CD4-positive, alpha-beta T cell treated with Interleukin-21 for 1 hour (primary cell): ENCODE results near the gene HTATIP2.
"Not testable (repeated sequence)": the region's sequence is repeated elsewhere in the genome, so short reads cannot be mapped to it uniquely, and the experiment has no call there.

Experiments
- DNase-seq: peaks from one replicate; pipeline ENCODE4 v3.0.0-alpha.2; 2020

Gene HTATIP2

GRCh38 chr11:20372081-20372626 is 8.6 kb downstream of the HTATIP2 start:
- no peak for DNase-seq

GRCh38 chr11:20373147-20373546 is 9.6 kb downstream of the HTATIP2 start:
- DNase-seq: no peak

DNA sequence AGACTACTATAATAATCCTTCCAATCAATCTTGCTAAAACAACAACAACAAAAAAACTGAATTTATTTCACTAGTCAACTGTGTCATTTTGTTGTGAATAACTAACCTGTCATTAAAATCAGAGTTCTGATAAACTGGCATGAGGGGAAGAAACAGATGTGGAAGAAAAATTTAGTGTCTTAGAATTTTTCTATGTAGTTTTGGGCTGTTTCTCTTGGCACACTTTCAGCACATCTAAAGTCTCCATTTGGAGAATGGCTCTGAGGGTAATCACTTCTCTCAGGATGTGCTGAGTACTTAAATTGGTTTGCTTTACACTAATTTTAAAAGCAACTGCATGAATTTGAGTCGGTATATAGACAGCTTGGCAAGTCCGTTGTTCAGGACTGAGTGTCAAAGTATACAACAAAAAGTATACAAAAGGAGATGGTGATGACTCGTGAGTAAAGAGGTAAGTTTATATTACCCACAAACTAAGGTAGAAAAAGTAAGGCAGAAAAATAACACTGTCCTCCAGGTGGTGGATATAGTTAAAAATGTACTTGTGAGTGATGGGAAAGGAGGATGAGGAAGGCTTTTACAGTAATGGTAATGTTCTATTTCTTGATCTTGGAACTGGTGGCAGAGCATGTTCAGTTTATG is 10.2 kb downstream of the HTATIP2 start:
- DNase-seq: no peak

- no peak for DNase-seq
These were observed 11.3 kb downstream of the HTATIP2 start for GRCh38 chr11:20374741-20375300.

GRCh38 chr11:20376162-20376730 is 12.7 kb downstream of the HTATIP2 start:
- no peak for DNase-seq

DNA sequence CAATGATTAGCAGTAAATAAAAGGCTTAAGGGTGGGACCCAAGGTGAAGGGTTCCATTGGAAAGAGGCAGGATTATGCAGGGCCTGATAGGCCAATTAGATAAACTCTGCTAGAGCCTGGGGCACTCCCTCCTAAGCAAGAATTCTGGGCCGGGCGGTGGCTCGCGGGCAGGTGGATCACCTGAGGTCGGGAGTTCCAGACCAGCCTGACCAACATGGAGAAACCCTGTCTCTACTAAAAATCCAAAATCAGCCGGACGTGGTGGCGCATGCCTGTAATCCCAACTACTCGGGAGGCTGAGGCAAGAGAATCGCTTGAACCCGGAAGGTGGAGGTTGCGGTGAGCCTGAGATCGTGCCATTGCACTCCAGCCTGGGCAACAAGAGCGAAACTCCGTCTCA is 22.5 kb downstream of the HTATIP2 start:
- DNase-seq: not testable (repeated sequence)

DNA sequence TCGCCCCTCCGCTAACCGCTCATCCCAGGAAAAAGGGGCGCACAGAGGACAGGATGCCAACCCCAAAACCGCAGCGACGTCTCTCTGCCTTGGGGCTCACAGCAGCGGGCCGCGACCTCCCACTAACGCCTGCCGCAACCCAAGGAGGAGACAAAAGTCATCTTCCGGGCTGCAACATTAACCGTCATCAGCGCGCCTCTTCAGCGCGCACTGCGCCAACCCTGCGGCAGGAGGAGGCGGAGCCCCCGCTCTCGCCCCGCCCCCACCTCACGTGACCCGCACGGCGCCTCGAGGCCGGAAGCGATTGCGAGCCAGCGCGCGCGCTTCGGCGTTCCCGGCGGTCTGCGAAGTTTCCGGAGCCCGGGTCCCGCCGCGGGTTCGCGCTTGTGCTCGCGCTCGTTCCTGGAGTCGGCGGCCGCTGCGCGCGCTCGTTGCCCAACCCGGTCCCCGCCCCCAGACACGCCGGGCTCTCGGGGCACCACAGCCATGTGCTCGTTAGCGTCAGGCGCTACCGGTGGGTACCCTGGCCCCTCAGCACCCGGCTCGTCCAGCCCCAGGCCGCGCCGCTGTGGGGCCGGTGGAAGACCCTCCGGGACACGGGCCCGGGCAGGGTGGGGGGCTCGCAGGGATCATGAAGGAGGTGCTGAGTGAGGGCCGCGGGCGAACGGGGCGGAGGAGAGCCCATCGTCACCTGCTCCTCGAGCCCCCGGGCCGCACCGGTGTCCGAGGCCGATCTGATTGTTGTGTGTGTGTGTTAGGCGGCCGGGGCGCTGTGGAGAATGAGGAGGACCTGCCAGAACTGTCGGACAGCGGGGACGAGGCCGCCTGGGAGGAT is 24.0 kb downstream of the HTATIP2 start, which contains the start of gene PRMT3:
PRMT3 (plus strand) TSS at position 456 of the 835 bp plus-strand sequence; CDS start at position 487, 31 bp downstream.
- peak; percentile 97 for DNase-seq

- DNase-seq: peak; percentile 4
These were observed 24.9 kb downstream of the HTATIP2 start for GRCh38 chr11:20388096-20389055.

GRCh38 chr11:20397281-20397680 is 33.8 kb downstream of the HTATIP2 start:
- peak; percentile 49 for DNase-seq

DNA sequence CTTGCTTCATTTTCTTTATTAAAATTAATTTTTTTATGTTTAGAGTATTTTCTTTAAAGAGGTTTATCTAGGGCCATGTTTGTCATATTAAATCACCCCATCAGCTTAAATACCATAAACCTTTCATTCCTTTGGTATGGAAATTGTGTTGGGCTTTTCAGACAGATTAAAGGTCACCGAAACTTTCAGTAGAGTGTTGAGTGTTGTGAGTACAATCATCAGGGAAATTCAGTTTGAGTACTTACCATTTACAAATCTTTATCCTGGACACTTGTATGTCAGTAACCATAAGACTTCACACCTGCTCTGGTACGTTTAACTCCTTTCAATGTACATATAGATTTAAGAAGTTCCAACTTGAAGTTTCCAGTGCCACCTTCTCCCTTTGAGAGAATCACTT is 36.0 kb downstream of the HTATIP2 start:
- DNase-seq: no peak

- DNase-seq: no peak
These were observed 39.5 kb downstream of the HTATIP2 start for GRCh38 chr11:20403059-20403458.

DNA sequence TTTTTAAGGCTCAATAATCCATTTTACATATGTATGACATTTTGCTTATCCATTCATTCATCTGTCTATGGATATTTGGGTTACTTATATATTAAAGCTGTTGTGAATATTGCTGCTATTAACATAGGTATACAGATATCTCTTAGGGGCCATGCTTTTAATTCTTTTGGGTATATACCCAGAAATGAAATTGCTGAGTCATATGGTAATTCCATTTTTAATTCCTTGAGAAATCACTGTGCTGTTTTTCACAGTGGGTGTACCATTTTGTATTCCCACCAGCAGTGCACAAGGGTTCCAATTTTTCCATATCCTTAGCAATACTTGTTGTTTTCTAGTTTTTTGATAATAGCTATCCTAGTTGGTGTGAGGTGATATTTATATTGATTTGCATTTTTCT is 43.0 kb downstream of the HTATIP2 start:
- no peak for DNase-seq

DNA sequence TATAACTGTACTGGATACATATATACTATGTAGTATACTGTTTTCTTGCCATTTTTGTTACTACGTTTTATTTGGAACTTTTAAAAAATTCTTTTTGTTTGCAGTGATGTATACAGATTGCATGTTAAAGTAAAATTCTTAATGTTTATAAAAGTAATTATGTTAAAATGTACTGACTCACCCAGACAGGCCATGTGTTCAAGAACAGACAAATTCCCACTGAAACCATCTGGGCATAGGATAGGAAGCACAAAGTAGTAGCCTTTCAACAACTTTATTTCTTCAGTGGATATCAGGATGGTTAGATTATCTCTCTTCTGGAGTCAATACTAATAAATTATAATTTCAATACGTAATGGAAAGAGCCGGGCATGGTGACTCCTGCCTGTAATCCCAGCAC is 43.8 kb downstream of the HTATIP2 start:
- DNase-seq: no peak

- DNase-seq: no peak
These were observed 51.9 kb downstream of the HTATIP2 start for GRCh38 chr11:20415432-20415831.

DNA sequence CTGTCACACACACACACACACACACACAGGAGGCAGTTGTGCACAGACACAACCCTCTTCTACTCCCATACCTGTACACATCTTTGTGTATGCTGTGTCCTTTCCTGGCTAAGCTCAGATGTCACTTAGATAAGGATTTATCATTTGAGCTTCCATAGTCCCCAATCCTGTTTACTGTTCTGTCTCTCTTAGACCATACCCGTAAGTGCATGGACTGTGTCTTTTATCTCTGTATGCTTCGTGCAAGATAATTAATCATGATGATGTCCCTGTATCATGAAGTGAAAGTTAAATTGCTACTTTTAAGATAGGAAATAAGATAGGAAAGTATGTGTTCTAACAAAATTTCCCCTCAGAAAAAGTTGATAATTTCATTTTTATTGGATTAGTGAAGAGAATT is 54.3 kb downstream of the HTATIP2 start:
- no peak for DNase-seq

- no peak for DNase-seq
These were observed 58.4 kb downstream of the HTATIP2 start for GRCh38 chr11:20421946-20422345.

DNA sequence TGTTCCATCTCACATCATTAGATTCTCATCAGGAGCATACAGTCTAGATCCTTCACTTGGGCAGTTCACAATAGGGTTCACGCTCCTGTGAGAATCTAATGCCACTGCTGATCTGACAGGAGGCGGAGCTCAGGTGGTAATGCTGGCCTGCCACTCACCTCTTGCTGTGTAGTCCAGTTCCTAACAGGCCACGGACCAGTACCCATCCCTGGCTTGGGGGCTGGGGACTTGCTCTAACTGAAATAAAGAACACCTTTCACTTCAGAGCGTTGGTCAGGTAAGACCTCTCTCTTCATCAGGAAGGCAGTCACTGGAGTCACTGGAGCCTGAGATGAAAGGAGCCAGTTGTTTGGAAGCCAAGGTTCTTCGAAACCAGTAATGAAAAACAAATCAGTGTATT is 65.7 kb downstream of the HTATIP2 start:
- no peak for DNase-seq
